ENCODE data around the gene C12orf60. TPM values are rescaled to one million over a fixed set of nuclear protein-coding genes. Genes with fewer than 3 reads are reported as not detected.
A peak's percentile ranks its signal among the peaks of the same experiment; 100 is the strongest.

The C12orf60 gene
- total RNA-seq, 1 experiment from 2014 or later, result 3.5 TPM

DNA sequence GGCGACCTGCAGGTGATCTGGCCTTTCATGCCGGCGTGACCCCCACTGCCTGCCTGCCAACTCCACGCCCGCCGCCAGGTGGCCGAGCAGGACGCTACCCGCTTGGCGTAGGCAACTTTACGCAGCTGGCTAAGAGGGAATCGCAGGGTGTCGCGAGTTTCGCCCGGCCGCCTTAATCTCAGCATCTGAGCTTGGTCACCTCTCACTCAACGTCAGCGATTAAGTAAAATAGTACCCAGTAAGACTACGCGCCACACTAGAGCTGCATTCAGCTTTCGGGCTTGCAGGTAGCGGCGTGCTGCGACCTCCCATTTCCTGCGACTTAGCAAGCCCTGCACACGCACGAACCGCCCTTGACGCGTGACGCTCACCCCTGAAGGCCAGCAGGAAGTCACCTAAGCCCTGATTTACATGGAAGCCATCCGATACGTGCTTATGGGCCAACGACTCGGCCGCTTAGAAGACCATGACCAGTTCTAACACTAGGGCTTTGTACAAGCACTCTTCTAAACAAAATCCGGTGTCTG is 33.4 kb upstream of the C12orf60 start (continued):
- TF ChIP-seq POLR2AphosphoS5 (IDR thresholded peaks at IDR 0.05; ENCODE audit: low read depth, low read length), result no peak; the same call in 1 of the 2 replicates
- TF ChIP-seq ELF1 (IDR thresholded peaks at IDR 0.05; ENCODE audit: borderline replicate concordance, low read depth), result no peak
- TF ChIP-seq FOSL1 (IDR thresholded peaks at IDR 0.05; ENCODE audit: low read depth), result no peak

DNA sequence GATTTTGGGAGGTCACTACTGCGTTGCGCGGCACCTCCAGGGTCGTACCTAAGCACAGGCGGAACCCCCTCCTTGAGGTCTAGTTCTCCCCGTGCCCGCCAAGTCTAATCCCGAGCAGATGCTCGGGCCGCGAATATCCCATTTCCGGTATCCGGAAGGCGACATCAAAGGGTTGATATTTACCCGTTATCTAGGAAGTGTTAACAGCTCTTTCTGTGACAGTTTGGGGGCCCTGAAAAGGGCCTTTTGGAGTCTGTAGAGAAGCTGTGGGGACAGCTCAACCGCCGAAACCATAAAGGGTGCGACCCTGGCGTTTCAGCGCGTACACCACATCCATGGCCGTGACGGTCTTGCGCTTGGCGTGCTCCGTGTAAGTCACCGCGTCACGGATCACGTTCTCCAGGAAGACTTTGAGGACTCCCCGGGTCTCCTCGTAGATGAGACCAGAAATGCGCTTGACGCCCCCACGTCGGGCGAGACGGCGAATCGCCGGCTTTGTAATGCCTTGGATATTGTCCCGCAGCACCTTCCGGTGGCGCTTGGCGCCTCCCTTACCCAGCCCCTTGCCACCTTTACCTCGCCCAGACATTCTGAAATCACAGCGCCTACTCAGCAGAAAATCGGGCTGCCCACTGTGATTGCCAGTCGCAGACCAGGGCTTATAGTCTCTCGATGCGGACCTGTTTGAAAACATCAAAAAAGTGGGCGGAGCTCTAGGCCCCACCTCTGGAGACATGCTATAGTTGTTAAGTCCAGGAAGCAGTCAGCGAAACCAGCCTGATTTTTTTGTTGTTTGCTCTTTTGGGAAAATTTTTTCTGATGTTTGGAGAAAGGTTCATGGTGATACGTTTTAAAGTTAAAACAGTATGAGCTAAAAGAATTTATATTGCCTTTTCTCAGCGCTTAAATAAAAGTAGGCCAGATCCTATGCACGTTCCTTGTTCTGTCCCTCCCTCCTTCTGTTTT is 32.7 kb upstream of the C12orf60 start:
- Histone ChIP-seq H3K4me3 (replicated peaks in 1 of 2; ENCODE audit: low read depth in 1 of 2, low read length in 2 of 2) (peak overlapping the region; percentile 71 to 72), H3K9me3 (ENCODE audit: control insufficient read depth in 1 of 2, insufficient read depth in 1 of 2, low read depth in 1 of 2, low read length in 2 of 2) (no peaks in the 10 kb centered on the region), H3K27me3 (ENCODE audit: insufficient read depth, low read length) (no peaks in the 10 kb centered on the region), H3K36me3 (ENCODE audit: control insufficient read depth in 1 of 2, insufficient read depth in 2 of 2, low read length in 2 of 2) (no peaks in the 10 kb centered on the region), H3K4me1 (ENCODE audit: control insufficient read depth in 1 of 2, insufficient read depth in 2 of 2, low read length in 2 of 2) (peaks cover 2 to 26% of the 10 kb centered on the region in 2 experiments; a peak in 3 of 4 replicates), H3K27ac (ENCODE audit: low read depth, low read length) (peak overlapping the region; percentile 82), H3K9me2 (ENCODE audit: insufficient read depth) (no peaks in the 10 kb centered on the region), H3K4me2 (ENCODE audit: low read length) (peak overlapping the region; percentile 80), H2AFZ (ENCODE audit: low read depth, low read length, poor library complexity, severe bottlenecking) (no peak overlapping the region), H3K79me2 (ENCODE audit: insufficient read depth, low read length) (no peaks in the 10 kb centered on the region), H3K9ac (ENCODE audit: low read length) (peak overlapping the region; percentile 78), H4K20me1 (ENCODE audit: insufficient read depth) (no peaks in the 10 kb centered on the region)
- BruUV-seq (replicated peaks), result TSS peak; percentile 87
- ChIA-PET CTCF (no interaction called here), RAD21 (ENCODE audit: low non-redundant PET in 1 of 2, low total read pairs in 2 of 2, uncharacterized antibody in 2 of 2, unreplicated experiment in 2 of 2) (no interaction called here), POLR2A (interaction anchor here (0.8 to 1.7 kb wide), 4 partner anchors 11 to 533 kb away, joined by 3 to 11 read pairs (median 5); partner anchors contain the start of genes C12orf60 and WBP11)
- ATAC-seq (peak; percentile 56), DNase-seq (ENCODE audit: low read depth, low spot score) (peak; percentile 83)
- intact Hi-C loops (cut with micrococcal nuclease), result loop anchor here (5.0 kb wide), 1 partner anchor 138 kb away; no protein-coding TSS in a partner anchor
- peak; percentile 65 for TF ChIP-seq ZBTB33 (IDR thresholded peaks at IDR 0.05; ENCODE audit: extremely low read depth, insufficient replicate concordance, low read length)
- no peak for TF ChIP-seq EZH2 (IDR thresholded peaks at IDR 0.05)
- TF ChIP-seq, protein P1, sequence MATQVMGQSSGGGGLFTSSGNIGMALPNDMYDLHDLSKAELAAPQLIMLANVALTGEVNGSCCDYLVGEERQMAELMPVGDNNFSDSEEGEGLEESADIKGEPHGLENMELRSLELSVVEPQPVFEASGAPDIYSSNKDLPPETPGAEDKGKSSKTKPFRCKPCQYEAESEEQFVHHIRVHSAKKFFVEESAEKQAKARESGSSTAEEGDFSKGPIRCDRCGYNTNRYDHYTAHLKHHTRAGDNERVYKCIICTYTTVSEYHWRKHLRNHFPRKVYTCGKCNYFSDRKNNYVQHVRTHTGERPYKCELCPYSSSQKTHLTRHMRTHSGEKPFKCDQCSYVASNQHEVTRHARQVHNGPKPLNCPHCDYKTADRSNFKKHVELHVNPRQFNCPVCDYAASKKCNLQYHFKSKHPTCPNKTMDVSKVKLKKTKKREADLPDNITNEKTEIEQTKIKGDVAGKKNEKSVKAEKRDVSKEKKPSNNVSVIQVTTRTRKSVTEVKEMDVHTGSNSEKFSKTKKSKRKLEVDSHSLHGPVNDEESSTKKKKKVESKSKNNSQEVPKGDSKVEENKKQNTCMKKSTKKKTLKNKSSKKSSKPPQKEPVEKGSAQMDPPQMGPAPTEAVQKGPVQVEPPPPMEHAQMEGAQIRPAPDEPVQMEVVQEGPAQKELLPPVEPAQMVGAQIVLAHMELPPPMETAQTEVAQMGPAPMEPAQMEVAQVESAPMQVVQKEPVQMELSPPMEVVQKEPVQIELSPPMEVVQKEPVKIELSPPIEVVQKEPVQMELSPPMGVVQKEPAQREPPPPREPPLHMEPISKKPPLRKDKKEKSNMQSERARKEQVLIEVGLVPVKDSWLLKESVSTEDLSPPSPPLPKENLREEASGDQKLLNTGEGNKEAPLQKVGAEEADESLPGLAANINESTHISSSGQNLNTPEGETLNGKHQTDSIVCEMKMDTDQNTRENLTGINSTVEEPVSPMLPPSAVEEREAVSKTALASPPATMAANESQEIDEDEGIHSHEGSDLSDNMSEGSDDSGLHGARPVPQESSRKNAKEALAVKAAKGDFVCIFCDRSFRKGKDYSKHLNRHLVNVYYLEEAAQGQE (IDR thresholded peaks at IDR 0.05; ENCODE audit: low read depth), result no peak
- TF ChIP-seq SIN3A (IDR thresholded peaks at IDR 0.05; ENCODE audit: low read depth), result peak; percentile 99
- TF ChIP-seq, protein P2, sequence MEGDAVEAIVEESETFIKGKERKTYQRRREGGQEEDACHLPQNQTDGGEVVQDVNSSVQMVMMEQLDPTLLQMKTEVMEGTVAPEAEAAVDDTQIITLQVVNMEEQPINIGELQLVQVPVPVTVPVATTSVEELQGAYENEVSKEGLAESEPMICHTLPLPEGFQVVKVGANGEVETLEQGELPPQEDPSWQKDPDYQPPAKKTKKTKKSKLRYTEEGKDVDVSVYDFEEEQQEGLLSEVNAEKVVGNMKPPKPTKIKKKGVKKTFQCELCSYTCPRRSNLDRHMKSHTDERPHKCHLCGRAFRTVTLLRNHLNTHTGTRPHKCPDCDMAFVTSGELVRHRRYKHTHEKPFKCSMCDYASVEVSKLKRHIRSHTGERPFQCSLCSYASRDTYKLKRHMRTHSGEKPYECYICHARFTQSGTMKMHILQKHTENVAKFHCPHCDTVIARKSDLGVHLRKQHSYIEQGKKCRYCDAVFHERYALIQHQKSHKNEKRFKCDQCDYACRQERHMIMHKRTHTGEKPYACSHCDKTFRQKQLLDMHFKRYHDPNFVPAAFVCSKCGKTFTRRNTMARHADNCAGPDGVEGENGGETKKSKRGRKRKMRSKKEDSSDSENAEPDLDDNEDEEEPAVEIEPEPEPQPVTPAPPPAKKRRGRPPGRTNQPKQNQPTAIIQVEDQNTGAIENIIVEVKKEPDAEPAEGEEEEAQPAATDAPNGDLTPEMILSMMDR (IDR thresholded peaks at IDR 0.05 in 2 of 3, conservative IDR thresholded peaks at IDR 0.05 in 1 of 3; ENCODE audit: borderline replicate concordance in 1 of 3, insufficient read depth in 1 of 3, low read depth in 2 of 3, low read length in 2 of 3), result no peak
- no peak for TF ChIP-seq RAD21 (IDR thresholded peaks at IDR 0.05; ENCODE audit: low read depth)
- no peak for TF ChIP-seq YY1 (IDR thresholded peaks at IDR 0.05; ENCODE audit: extremely low read depth, insufficient replicate concordance, low read depth, low read length)
- no peak for TF ChIP-seq EZH2phosphoT487 (IDR thresholded peaks at IDR 0.05; ENCODE audit: borderline replicate concordance)
- peak; percentile 17; the same call in 1 of the 2 replicates for TF ChIP-seq ELF1 (IDR thresholded peaks at IDR 0.05; ENCODE audit: borderline replicate concordance, low read depth)
- no peak for TF ChIP-seq ZFX (IDR thresholded peaks at IDR 0.05)
- peak; percentile 36; the same call in 1 of the 2 replicates for TF ChIP-seq CEBPB (IDR thresholded peaks at IDR 0.05; ENCODE audit: low read depth)
- TF ChIP-seq JUND (IDR thresholded peaks at IDR 0.05), result no peak; the same call in 1 of the 2 replicates
- TF ChIP-seq CBX3 (IDR thresholded peaks at IDR 0.05; ENCODE audit: low read depth), result no peak
